Thyroid gland (tissue), 4 donors: Measurements from ENCODE around the gene ZNF556.

Source experiments
- POLR2A ChIP-seq, 2 donors: fragments of 450-650 bp; IDR thresholded peaks; one replicate each; pipeline ENCODE4 v1.6.1; 2017; ENCODE audit warnings: antibody characterized with exemption in 2 of 2, mild to moderate bottlenecking in 2 of 2, moderate library complexity in 1 of 2
- TF ChIP-seq, protein P1 (sequence below), 6 experiments: fragments of 200-600 bp in 3 of 6; fragments of 450-650 bp in 3 of 6; sonication (generic) in 3 of 6; IDR thresholded peaks; one replicate each; pipeline ENCODE4 v1.5.1; 2016 to 2019; ENCODE audit warnings: antibody characterized with exemption in 6 of 6, mild to moderate bottlenecking in 2 of 6, inconsistent platforms in 1 of 6, moderate library complexity in 1 of 6

DNA sequence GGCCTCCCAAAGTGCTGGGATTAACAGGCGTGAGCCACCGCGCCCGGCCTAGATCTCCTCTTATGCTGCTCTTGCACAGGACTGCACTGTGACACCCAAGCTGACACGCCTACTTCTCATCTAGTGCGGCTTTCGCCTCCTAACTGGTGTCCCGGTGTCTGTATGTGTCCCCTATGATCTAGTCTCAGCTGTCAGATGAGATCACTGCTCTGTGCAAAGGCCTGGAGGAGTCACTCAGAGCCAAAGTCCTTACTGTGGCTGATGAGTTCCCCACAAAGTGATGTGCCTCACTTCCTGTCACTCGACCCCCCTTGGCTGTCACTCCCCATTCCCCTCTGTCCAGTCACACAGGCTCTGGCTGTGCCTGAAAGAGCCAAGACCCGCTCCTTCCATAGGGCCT is 2.5 kb downstream of the ZNF556 start:
- TF ChIP-seq, protein P1, sequence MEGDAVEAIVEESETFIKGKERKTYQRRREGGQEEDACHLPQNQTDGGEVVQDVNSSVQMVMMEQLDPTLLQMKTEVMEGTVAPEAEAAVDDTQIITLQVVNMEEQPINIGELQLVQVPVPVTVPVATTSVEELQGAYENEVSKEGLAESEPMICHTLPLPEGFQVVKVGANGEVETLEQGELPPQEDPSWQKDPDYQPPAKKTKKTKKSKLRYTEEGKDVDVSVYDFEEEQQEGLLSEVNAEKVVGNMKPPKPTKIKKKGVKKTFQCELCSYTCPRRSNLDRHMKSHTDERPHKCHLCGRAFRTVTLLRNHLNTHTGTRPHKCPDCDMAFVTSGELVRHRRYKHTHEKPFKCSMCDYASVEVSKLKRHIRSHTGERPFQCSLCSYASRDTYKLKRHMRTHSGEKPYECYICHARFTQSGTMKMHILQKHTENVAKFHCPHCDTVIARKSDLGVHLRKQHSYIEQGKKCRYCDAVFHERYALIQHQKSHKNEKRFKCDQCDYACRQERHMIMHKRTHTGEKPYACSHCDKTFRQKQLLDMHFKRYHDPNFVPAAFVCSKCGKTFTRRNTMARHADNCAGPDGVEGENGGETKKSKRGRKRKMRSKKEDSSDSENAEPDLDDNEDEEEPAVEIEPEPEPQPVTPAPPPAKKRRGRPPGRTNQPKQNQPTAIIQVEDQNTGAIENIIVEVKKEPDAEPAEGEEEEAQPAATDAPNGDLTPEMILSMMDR (IDR thresholded peaks at IDR 0.05): no peak
- TF ChIP-seq POLR2A (IDR thresholded peaks at IDR 0.05): no peak
